GM19099 (cell line): ENCODE data around the gene TTYH2.

Experiments used
- POLR2A ChIP-seq: IDR thresholded peaks from 3 replicates; pipeline ENCODE4 v1.6.1; 2011; ENCODE audit warnings: low read depth; ENCODE audit not compliant: insufficient read length; ENCODE audit errors: extremely low read depth

The TTYH2 gene

GRCh38 chr17:74274709-74275340, 61.5 kb downstream of the TTYH2 start:
- no peak for TF ChIP-seq POLR2A

GRCh38 chr17:74276051-74276476, 62.7 kb downstream of the TTYH2 start:
- no peak for TF ChIP-seq POLR2A

GRCh38 chr17:74276541-74277009, 63.2 kb downstream of the TTYH2 start:
- TF ChIP-seq POLR2A: no peak

GRCh38 chr17:74277935-74278334, 64.6 kb downstream of the TTYH2 start:
- TF ChIP-seq POLR2A: no peak

- TF ChIP-seq POLR2A: no peak
Observed at GRCh38 chr17:74280093-74280513, 66.7 kb downstream of the TTYH2 start.

GRCh38 chr17:74281799-74282198, 68.4 kb downstream of the TTYH2 start:
- no peak for TF ChIP-seq POLR2A

- TF ChIP-seq POLR2A: no peak
Observed at GRCh38 chr17:74282587-74283370, 69.4 kb downstream of the TTYH2 start.

- no peak for TF ChIP-seq POLR2A
Observed at GRCh38 chr17:74283371-74283673, 70.0 kb downstream of the TTYH2 start.

GRCh38 chr17:74287031-74287602, 73.7 kb downstream of the TTYH2 start:
- TF ChIP-seq POLR2A: no peak

GRCh38 chr17:74288785-74289184, 75.4 kb downstream of the TTYH2 start:
- TF ChIP-seq POLR2A: no peak

- no peak for TF ChIP-seq POLR2A
Observed at GRCh38 chr17:74289688-74290087, 76.3 kb downstream of the TTYH2 start.

- no peak for TF ChIP-seq POLR2A
Observed at GRCh38 chr17:74290340-74290739, 77.0 kb downstream of the TTYH2 start.

GRCh38 chr17:74292495-74292894, 79.1 kb downstream of the TTYH2 start:
- TF ChIP-seq POLR2A: no peak

GRCh38 chr17:74295625-74296547, 82.5 kb downstream of the TTYH2 start:
- TF ChIP-seq POLR2A: no peak

GRCh38 chr17:74296548-74296936, 83.2 kb downstream of the TTYH2 start:
- no peak for TF ChIP-seq POLR2A
